H1 (cell line): Measurements from ENCODE around the gene PELO. TPM values are rescaled to one million over a fixed set of nuclear protein-coding genes. Genes with fewer than 3 reads are reported as not detected.

Source experiments
- CTCF ChIA-PET: fragments of 300-600 bp; sonication (Branson Sonifier 250); formaldehyde crosslinking; loops from one replicate; lab custom pipeline; 2021; ENCODE audit not compliant: partially characterized antibody; lab: Charles Lee
- POLR2A ChIA-PET: fragments of 300-600 bp; sonication (Branson Sonifier 250); formaldehyde crosslinking; loops from one replicate; lab custom pipeline; 2021; ENCODE audit warnings: inconsistent platforms; ENCODE audit not compliant: partially characterized antibody; lab: Charles Lee
- DNase-seq, 2 experiments: peaks; one replicate each; pipeline versions ENCODE4 v3.0.0 to v3.0.0-alpha.2; 2010 to 2022; ENCODE audit warnings: low spot score in 2 of 2, low read depth in 1 of 2, mixed read lengths in 1 of 2
- FAIRE-seq: peaks from 2 replicates; lab custom pipeline; 2011; peaks lifted over from hg19 to GRCh38; lab: Jason Lieb, UNC
- H2AFZ ChIP-seq: 2 replicates; pipeline ENCODE4 v1.8.1; 2012; ENCODE audit warnings: low read length, inconsistent platforms
- H2AK5ac ChIP-seq: 2 replicates; pipeline ENCODE4 v1.6.1; 2013; ENCODE audit warnings: low read depth, low read length
- H2BK120ac ChIP-seq: replicated peaks from 2 replicates; pipeline ENCODE3; 2013; ENCODE audit warnings: low read depth, low read length, inconsistent platforms
- H2BK12ac ChIP-seq: 2 replicates; pipeline ENCODE4 v1.6.1; 2013; ENCODE audit warnings: low read depth, low read length
- H2BK15ac ChIP-seq: 2 replicates; pipeline ENCODE4 v1.6.1; 2013; ENCODE audit warnings: low read length
- H2BK20ac ChIP-seq: 2 replicates; pipeline ENCODE4 v1.6.1; 2013; ENCODE audit warnings: low read length
- H2BK5ac ChIP-seq: 2 replicates; pipeline ENCODE4 v1.6.1; 2013; ENCODE audit warnings: low read depth, low read length
- H3K14ac ChIP-seq: 2 replicates; pipeline ENCODE4 v1.6.1; 2013; ENCODE audit warnings: inconsistent platforms; ENCODE audit not compliant: insufficient read length
- H3K18ac ChIP-seq: 2 replicates; pipeline ENCODE4 v1.6.1; 2013; ENCODE audit warnings: low read length; ENCODE audit errors: extremely low read depth
- H3K23ac ChIP-seq: 2 replicates; pipeline ENCODE4 v1.6.1; 2013; ENCODE audit warnings: inconsistent platforms; ENCODE audit not compliant: insufficient read length
- H3K23me2 ChIP-seq: 2 replicates; pipeline ENCODE4 v1.6.1; 2013; ENCODE audit warnings: low read depth, low read length
- H3K27ac ChIP-seq: 2 replicates; pipeline ENCODE4 v1.6.1; 2011; ENCODE audit warnings: low read depth, low read length, inconsistent platforms
- H3K27me3 ChIP-seq, 4 experiments: replicated peaks in 1 of 4; 1 replicate in 1 of 4; 2 replicates in 3 of 4; pipeline versions ENCODE4 v1.6.1 to v1.8.1; 2011 to 2013; ENCODE audit warnings: low read length in 3 of 4, mild to moderate bottlenecking in 3 of 4, inconsistent platforms in 2 of 4, mixed read lengths in 2 of 4, moderate library complexity in 1 of 4; ENCODE audit not compliant: control insufficient read depth in 3 of 4, insufficient read depth in 3 of 4; ENCODE audit errors: extremely low read depth in 1 of 4
- H3K36me3 ChIP-seq, 4 experiments: 2 replicates each; pipeline versions ENCODE4 v1.6.1 to v1.8.1; 2011 to 2013; ENCODE audit warnings: mild to moderate bottlenecking in 4 of 4, low read length in 3 of 4, moderate library complexity in 2 of 4, control low read depth in 1 of 4, inconsistent platforms in 1 of 4; ENCODE audit not compliant: insufficient read depth in 4 of 4, control insufficient read depth in 2 of 4
- H3K4ac ChIP-seq: replicated peaks from 2 replicates; pipeline ENCODE3; 2013; ENCODE audit warnings: low read length, low read depth, mixed read lengths, inconsistent platforms; ENCODE audit not compliant: insufficient read length
- H3K4me1 ChIP-seq, 4 experiments: replicated peaks in 1 of 4; 1 replicate in 1 of 4; 2 replicates in 3 of 4; pipeline versions ENCODE4 v1.6.1 to v1.8.1; 2011 to 2013; ENCODE audit warnings: low read length in 3 of 4, inconsistent platforms in 2 of 4, mixed read lengths in 1 of 4; ENCODE audit not compliant: insufficient read depth in 4 of 4, control insufficient read depth in 3 of 4
- H3K4me2 ChIP-seq, 2 experiments: 2 replicates each; pipeline versions ENCODE4 v1.6.1 to v1.8.1; 2011 to 2013; ENCODE audit warnings: low read depth in 2 of 2, low read length in 2 of 2, control low read depth in 1 of 2, inconsistent platforms in 1 of 2, mild to moderate bottlenecking in 1 of 2; ENCODE audit not compliant: insufficient read depth in 1 of 2
- H3K4me3 ChIP-seq, 4 experiments: fragments of 200-600, 300-600 bp in 1 of 4; sonication (generic), shearing (Covaris generic), sonication (Bioruptor Twin) in 1 of 4; 2 replicates each; pipeline versions ENCODE4 v1.5.1 to v1.8.1; 2011 to 2016; ENCODE audit warnings: low read length in 4 of 4, low read depth in 3 of 4, control low read depth in 2 of 4, inconsistent platforms in 2 of 4, mild to moderate bottlenecking in 2 of 4, mixed read lengths in 1 of 4, moderate library complexity in 1 of 4; ENCODE audit not compliant: insufficient read depth in 2 of 4; ENCODE audit errors: extremely low read depth in 1 of 4
- H3K56ac ChIP-seq: replicated peaks from 2 replicates; pipeline ENCODE3; 2013; ENCODE audit warnings: low read depth, mild to moderate bottlenecking, mixed read lengths, low read length, inconsistent platforms; ENCODE audit not compliant: insufficient read length
- H3K79me1 ChIP-seq: 2 replicates; pipeline ENCODE4 v1.6.1; 2013; ENCODE audit warnings: low read depth, low read length, control low read depth
- H3K79me2 ChIP-seq, 2 experiments: 2 replicates each; pipeline versions ENCODE4 v1.6.1 to v1.8.1; 2012 to 2013; ENCODE audit warnings: low read length in 2 of 2, mild to moderate bottlenecking in 2 of 2, inconsistent platforms in 1 of 2; ENCODE audit not compliant: insufficient read depth in 2 of 2, control insufficient read depth in 1 of 2
- H3K9ac ChIP-seq, 4 experiments: replicated peaks in 1 of 4; 1 replicate in 1 of 4; 2 replicates in 3 of 4; pipeline versions ENCODE4 v1.6.1 to v1.8.1; 2011 to 2013; ENCODE audit warnings: low read depth in 3 of 4, low read length in 3 of 4, control low read depth in 2 of 4, mild to moderate bottlenecking in 2 of 4, moderate library complexity in 2 of 4, inconsistent platforms in 1 of 4; ENCODE audit errors: extremely low read depth in 1 of 4
- H3K9me3 ChIP-seq, 2 experiments: 2 replicates each; pipeline versions ENCODE4 v1.6.1 to v1.8.1; 2012 to 2013; ENCODE audit warnings: mild to moderate bottlenecking in 2 of 2, moderate library complexity in 2 of 2, control low read depth in 1 of 2, inconsistent platforms in 1 of 2, low read depth in 1 of 2, low read length in 1 of 2, mixed read lengths in 1 of 2; ENCODE audit not compliant: insufficient read depth in 2 of 2
- H4K20me1 ChIP-seq, 2 experiments: replicated peaks in 1 of 2; 2 replicates each; pipeline versions ENCODE3 to v1.8.1; 2011 to 2013; ENCODE audit warnings: inconsistent platforms in 2 of 2, low read length in 2 of 2, mild to moderate bottlenecking in 1 of 2; ENCODE audit not compliant: insufficient read depth in 2 of 2, control insufficient read depth in 1 of 2
- H4K5ac ChIP-seq: 2 replicates; pipeline ENCODE4 v1.6.1; 2013; ENCODE audit warnings: low read length, low read depth, mixed read lengths, inconsistent platforms; ENCODE audit not compliant: insufficient read length
- H4K8ac ChIP-seq: 2 replicates; pipeline ENCODE4 v1.8.0; 2013; ENCODE audit warnings: mild to moderate bottlenecking, moderate library complexity, low read length, inconsistent platforms; ENCODE audit not compliant: insufficient read depth; ENCODE audit errors: extremely low read depth
- H4K91ac ChIP-seq: replicated peaks from 2 replicates; pipeline ENCODE3; 2013; ENCODE audit warnings: low read length, mixed read lengths, inconsistent platforms; ENCODE audit not compliant: insufficient read length
- BCL11A ChIP-seq, 2 experiments: IDR thresholded peaks; one replicate each; pipeline ENCODE4 v1.6.1; 2011; ENCODE audit warnings: low read depth in 2 of 2, low read length in 2 of 2, mild to moderate bottlenecking in 2 of 2
- CTBP2 ChIP-seq: IDR thresholded peaks from 2 replicates; pipeline ENCODE4 v1.7.0; 2011; ENCODE audit warnings: borderline replicate concordance, mild to moderate bottlenecking, moderate library complexity, mixed read lengths, low read length; ENCODE audit not compliant: insufficient read depth, insufficient read length
- EGR1 ChIP-seq: IDR thresholded peaks from 2 replicates; pipeline ENCODE4 v1.6.1; 2011; ENCODE audit warnings: low read depth, low read length, borderline replicate concordance
- JUN ChIP-seq: IDR thresholded peaks from 2 replicates; pipeline ENCODE4 v1.6.1; 2011; ENCODE audit warnings: low read depth, mild to moderate bottlenecking, improper control_type of control experiment, low read length
- RAD21 ChIP-seq, 2 experiments: IDR thresholded peaks in 1 of 2; conservative IDR thresholded peaks in 1 of 2; 2 replicates each; pipeline ENCODE4 v1.6.1; 2011; ENCODE audit warnings: low read depth in 2 of 2, low read length in 2 of 2, improper control_type of control experiment in 1 of 2, inconsistent platforms in 1 of 2, mild to moderate bottlenecking in 1 of 2, moderate library complexity in 1 of 2
- TAF7 ChIP-seq: optimal IDR thresholded peaks from 2 replicates; pipeline ENCODE3; 2011; ENCODE audit warnings: low read depth, mild to moderate bottlenecking, inconsistent platforms, low read length, moderate library complexity, borderline replicate concordance
- TBP ChIP-seq: IDR thresholded peaks from 2 replicates; pipeline ENCODE4 v1.6.1; 2011; ENCODE audit warnings: low read depth, low read length, improper control_type of control experiment
- WGBS, 2 experiments: shearing (Covaris generic) in 1 of 2; methylation state at CpG; one replicate each; pipeline versions ENCODE4 v1.1.6 to v1.1.7; 2013 to 2015; ENCODE audit warnings: low lambda C conversion rate in 2 of 2, mixed read lengths in 2 of 2, inconsistent platforms in 1 of 2, low coverage in 1 of 2, missing lambda C conversion rate in 1 of 2; ENCODE audit not compliant: insufficient replicate concordance in 2 of 2, insufficient coverage in 1 of 2, insufficient read length in 1 of 2; ENCODE audit errors: extremely low coverage in 1 of 2, missing lambda C conversion rate in 1 of 2; 5-methylcytosine and 5-hydroxymethylcytosine counted together
- polyA plus RNA-seq, 7 experiments: library from polyadenylated mRNA; depleted of rRNA in 3 of 7; stranded (reverse) in 5 of 7; unstranded in 2 of 7; fragments of >200 nt in 5 of 7; fragments of 200-250 nt in 2 of 7; gene quantifications; 1 replicate in 5 of 7; 2 replicates in 1 of 7; 4 replicates in 1 of 7; pipeline versions ENCODE4 v1.2.1 to v1.2.3, GENCODE V29; 2011 to 2013; ENCODE audit warnings: missing spikeins in 2 of 7, mixed read lengths in 2 of 7
- total RNA-seq: library from RNA; stranded (reverse); fragmentation: NEBNext Ultra II Directional; extraction: Animal tissue kit (Norgen Biotek cat#: 25700); gene quantifications from 2 replicates; pipeline ENCODE4 v1.2.1, GENCODE V29; 2021

The PELO gene
- total and polyA plus RNA-seq, 2 of the 8 experiments (the other 6 are each of a cell fraction or from before 2014, with no cell fraction given): 10.8 to 18.5 TPM

DNA sequence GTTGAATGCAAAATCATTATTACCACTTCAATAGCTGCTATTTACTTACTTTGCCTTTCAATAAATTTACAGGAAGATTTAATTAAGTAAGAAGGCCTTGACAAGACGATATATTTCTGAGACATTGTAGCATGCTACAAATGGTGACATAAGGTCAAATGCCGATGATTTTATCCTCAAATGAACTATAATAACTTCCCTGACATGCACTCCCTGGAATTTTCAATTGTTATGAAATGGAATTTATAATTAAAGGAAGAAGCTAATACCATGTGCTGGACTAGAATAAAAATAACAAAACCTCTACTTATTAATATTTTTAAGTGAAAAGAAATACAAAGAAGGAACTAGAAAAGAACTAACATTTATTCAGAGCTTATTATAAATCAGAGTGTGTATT, 30.2 kb upstream of the PELO start:
- Histone ChIP-seq H3K9ac (no peak overlapping the region), H3K79me2 (no peaks in the 10 kb centered on the region), H3K23ac (no peak overlapping the region), H3K4me2 (no peak overlapping the region), H3K4ac (no peak overlapping the region), H2AFZ (no peak overlapping the region), H2BK20ac (no peak overlapping the region), H3K23me2 (peaks cover 2% of the 10 kb centered on the region; the same call in 1 of the 2 replicates), H3K27ac (no peak overlapping the region), H3K18ac (no peak overlapping the region), H4K8ac (no peak overlapping the region), H3K79me1 (no peaks in the 10 kb centered on the region), H4K91ac (no peak overlapping the region), H2BK15ac (no peak overlapping the region), H3K36me3 (no peaks in the 10 kb centered on the region), H3K14ac (no peak overlapping the region), H3K27me3 (no peaks in the 10 kb centered on the region), H3K56ac (no peak overlapping the region), H3K4me3 (no peak overlapping the region), H3K9me3 (no peaks in the 10 kb centered on the region), H2BK12ac (no peak overlapping the region), H3K4me1 (no peaks in the 10 kb centered on the region), H2AK5ac (no peak overlapping the region), H2BK5ac (no peak overlapping the region), H4K20me1 (no peaks in the 10 kb centered on the region), H2BK120ac (no peak overlapping the region), H4K5ac (no peak overlapping the region)
- POLR2A ChIA-PET: no interaction called here
- DNase-seq: no peak
- 85% methylated on average over 2 of the region's 2 CpGs; no CpG with 5 or more reads in 1 of the 2 experiments for WGBS, 2 experiments
- CTCF ChIA-PET: interaction anchor here (0.6 to 1.2 kb wide), 4 partner anchors 18 to 64 kb away, joined by 3 to 6 read pairs (median 3); no protein-coding TSS in a partner anchor
- FAIRE-seq: no peak
- no peak for TF ChIP-seq BCL11A (IDR thresholded peaks at IDR 0.05; ENCODE audit: low read depth in 2 of 2, low read length in 2 of 2)
- TF ChIP-seq EGR1: no peak
- TF ChIP-seq TAF7: no peak
- no peak for TF ChIP-seq TBP
- no peak for TF ChIP-seq RAD21 (IDR thresholded peaks at IDR 0.05 in 1 of 2, conservative IDR thresholded peaks at IDR 0.05 in 1 of 2; ENCODE audit: low read depth in 2 of 2, low read length in 2 of 2)
- no peak for TF ChIP-seq CTBP2
- no peak for TF ChIP-seq JUN
